HepG2 (cell line): ENCODE measurements around the gene CALML4. TPM values are rescaled to one million over a fixed set of nuclear protein-coding genes. Genes with fewer than 3 reads are reported as not detected.
A peak's percentile ranks its signal among the peaks of the same experiment; 100 is the strongest.

Experiments
- CENPT ChIP-seq: sonication (generic); formaldehyde crosslinking; IDR thresholded peaks from 2 replicates; pipeline ENCODE4 v1.8.0; 2022; ENCODE audit warnings: low read depth, mild to moderate bottlenecking, moderate library complexity, missing genetic modification reagents
- EEA1 ChIP-seq: sonication (generic); formaldehyde crosslinking; IDR thresholded peaks from 2 replicates; pipeline ENCODE4 v1.5.1; 2020; ENCODE audit warnings: mild to moderate bottlenecking, missing genetic modification reagents, borderline replicate concordance
- GATA4 ChIP-seq: sonication (generic); IDR thresholded peaks from 2 replicates; pipeline ENCODE4 v1.6.1; 2016; ENCODE audit warnings: antibody characterized with exemption, low read depth, borderline replicate concordance
- HNF4G ChIP-seq, 2 experiments: sonication (generic) in 1 of 2; formaldehyde crosslinking in 1 of 2; IDR thresholded peaks; 2 replicates each; pipeline versions ENCODE4 v1.4.0 to v1.6.1; 2011 to 2020; ENCODE audit warnings: borderline replicate concordance in 2 of 2, low read depth in 2 of 2, mild to moderate bottlenecking in 2 of 2, low read length in 1 of 2, missing genetic modification reagents in 1 of 2, moderate library complexity in 1 of 2
- IKZF1 ChIP-seq: fragments of 450-650 bp; IDR thresholded peaks from 2 replicates; pipeline ENCODE4 v1.7.1; 2016
- NAIF1 ChIP-seq: sonication (generic); formaldehyde crosslinking; IDR thresholded peaks from 2 replicates; pipeline ENCODE4 v1.5.0; 2020; ENCODE audit warnings: mild to moderate bottlenecking, missing genetic modification reagents, borderline replicate concordance
- NPAS2 ChIP-seq: sonication (generic); formaldehyde crosslinking; IDR thresholded peaks from 2 replicates; pipeline ENCODE4 v1.8.0; 2022; ENCODE audit warnings: mild to moderate bottlenecking, missing genetic modification reagents, borderline replicate concordance
- PHF21A ChIP-seq: sonication (generic); formaldehyde crosslinking; IDR thresholded peaks from 2 replicates; pipeline ENCODE4 v1.5.0; 2020; ENCODE audit warnings: mild to moderate bottlenecking, missing genetic modification reagents
- REST ChIP-seq, 2 experiments: IDR thresholded peaks; 2 replicates each; pipeline ENCODE4 v1.6.1; 2011 to 2012; ENCODE audit warnings: low read length in 2 of 2, borderline replicate concordance in 1 of 2, low read depth in 1 of 2, mild to moderate bottlenecking in 1 of 2, moderate library complexity in 1 of 2
- SATB2 ChIP-seq: sonication (generic); formaldehyde crosslinking; IDR thresholded peaks from 2 replicates; pipeline ENCODE4 v1.5.0; 2020; ENCODE audit warnings: missing genetic modification reagents
- SMAD3 ChIP-seq: sonication (generic); formaldehyde crosslinking; IDR thresholded peaks from 2 replicates; pipeline ENCODE4 v1.4.0; 2020; ENCODE audit warnings: missing genetic modification reagents
- SP140L ChIP-seq: sonication (generic); formaldehyde crosslinking; IDR thresholded peaks from 2 replicates; pipeline ENCODE4 v1.4.0; 2020; ENCODE audit warnings: missing genetic modification reagents, borderline replicate concordance
- ZNF205 ChIP-seq: IDR thresholded peaks from 2 replicates; pipeline ENCODE4 v1.6.1; 2018; ENCODE audit warnings: missing biosample characterization, missing genetic modification reagents
- ZNF382 ChIP-seq: sonication (generic); formaldehyde crosslinking; IDR thresholded peaks from 2 replicates; pipeline ENCODE4 v1.5.0; 2020; ENCODE audit warnings: missing genetic modification reagents, mild to moderate bottlenecking, borderline replicate concordance
- ZNF546 ChIP-seq: sonication (generic); formaldehyde crosslinking; conservative IDR thresholded peaks from 2 replicates; pipeline ENCODE4 v1.8.1; 2023; ENCODE audit warnings: mild to moderate bottlenecking, missing genetic modification reagents
- ZNF816 ChIP-seq: sonication (generic); formaldehyde crosslinking; IDR thresholded peaks from 2 replicates; pipeline ENCODE4 v1.8.0; 2022; ENCODE audit warnings: missing genetic modification reagents, mild to moderate bottlenecking, borderline replicate concordance
- ZSCAN20 ChIP-seq: sonication (generic); formaldehyde crosslinking; IDR thresholded peaks from 2 replicates; pipeline ENCODE4 v1.4.0; 2020; ENCODE audit warnings: missing genetic modification reagents, mild to moderate bottlenecking, borderline replicate concordance
- polyA plus RNA-seq, 8 experiments: library from polyadenylated mRNA; depleted of rRNA in 3 of 8; stranded (reverse) in 7 of 8; unstranded in 1 of 8; fragments of >200 nt; fragmentation: Illumina TruSeq in 4 of 8; extraction: Trizol in 4 of 8; gene quantifications; 2 replicates each; pipeline versions ENCODE4 v1.2.1 to v1.2.3, GENCODE V29; 2011 to 2016; ENCODE audit warnings: low read depth in 4 of 8, missing spikeins in 1 of 8, mixed read lengths in 1 of 8; ENCODE audit not compliant: insufficient read depth in 1 of 8
- total RNA-seq, 5 experiments: library from RNA; depleted of rRNA; stranded (reverse); fragments of >200 nt; fragmentation: Illumina TruSeq; extraction: Trizol; gene quantifications; 2 replicates each; pipeline ENCODE4 v1.2.3, GENCODE V29; 2016; ENCODE audit warnings: low read depth in 1 of 5
- TF ChIP-seq, protein P1 (sequence below): sonication (generic); formaldehyde crosslinking; IDR thresholded peaks from 2 replicates; pipeline ENCODE4 v1.5.0; 2020; ENCODE audit warnings: mild to moderate bottlenecking, missing genetic modification reagents
- TF ChIP-seq, protein P2 (sequence below): sonication (generic); formaldehyde crosslinking; IDR thresholded peaks from 2 replicates; pipeline ENCODE4 v1.5.0; 2020; ENCODE audit warnings: missing genetic modification reagents, mild to moderate bottlenecking, borderline replicate concordance

Gene CALML4
- total and polyA plus RNA-seq, 2 of the 13 experiments (the other 11 are each of a cell fraction or from before 2014, with no cell fraction given) = 3.6 to 8.7 TPM

DNA sequence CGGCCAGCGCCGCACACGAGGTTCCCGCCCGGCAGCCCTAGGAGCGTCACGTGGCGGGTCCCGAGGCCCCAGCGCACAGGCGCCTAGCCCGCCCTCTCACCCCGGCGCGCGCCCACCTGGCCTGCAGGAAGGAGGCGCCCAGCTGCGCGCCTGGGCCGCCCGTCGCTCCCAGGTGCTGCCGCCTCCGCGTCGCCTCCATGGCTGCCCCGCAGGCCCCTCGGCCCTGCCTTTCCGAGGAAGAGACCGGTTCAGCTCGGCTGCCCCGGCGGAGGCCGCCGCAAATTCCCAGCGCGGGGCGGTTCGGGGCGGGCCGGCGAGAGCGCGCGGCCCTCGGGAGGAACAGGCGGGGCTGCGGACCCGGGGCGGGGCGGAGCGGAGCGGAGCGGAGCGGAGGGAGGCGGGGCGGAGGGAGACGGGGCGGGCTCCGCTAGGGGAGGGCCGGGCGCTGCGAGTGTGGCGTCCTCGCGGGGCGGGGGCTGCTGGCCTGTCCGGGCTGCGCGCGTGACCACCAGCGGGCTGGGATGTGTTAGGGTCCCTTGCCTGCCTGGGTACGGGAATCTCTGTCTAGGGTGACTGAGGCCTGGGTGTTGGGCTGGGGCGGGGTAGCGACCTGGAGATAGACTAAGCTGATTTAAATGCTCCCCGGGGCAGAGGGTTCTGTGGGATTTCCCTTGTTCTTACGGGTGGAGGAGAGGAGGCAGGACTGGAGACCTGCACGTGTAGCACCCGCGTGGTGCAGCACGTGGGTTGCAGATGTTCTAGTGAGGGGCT lies 24.4 kb upstream of the CALML4 start, which contains the start of gene CLN6 (continued):
- TF ChIP-seq SP140L (CRISPR knock-in tag) (no peak), REST (IDR thresholded peaks at IDR 0.05; ENCODE audit: borderline replicate concordance in 1 of 2, low read depth in 1 of 2, low read length in 2 of 2) (no peak), NAIF1 (CRISPR knock-in tag) (no peak), ZNF382 (CRISPR knock-in tag) (no peak), EEA1 (CRISPR knock-in tag) (no peak), ZNF205 (CRISPR knock-in tag) (0 out of 2 replicates have a peak, but pooled peaks have one; percentile 47), IKZF1 (no peak), ZSCAN20 (CRISPR knock-in tag) (no peak; the same call in 1 of the 2 replicates), CENPT (CRISPR knock-in tag) (0 out of 2 replicates have a peak, but pooled peaks have one; percentile 80), NPAS2 (CRISPR knock-in tag) (no peak), ZNF546 (CRISPR knock-in tag) (peak; percentile 88; the same call in 1 of the 2 replicates), ZNF816 (CRISPR knock-in tag) (peak; percentile 7; the same call in 1 of the 2 replicates), SATB2 (CRISPR knock-in tag) (peak; percentile 85; the same call in 1 of the 2 replicates), PHF21A (CRISPR knock-in tag) (peak; percentile 60; the same call in 1 of the 2 replicates), GATA4 (no peak; the same call in 1 of the 2 replicates), HNF4G (IDR thresholded peaks at IDR 0.05; ENCODE audit: borderline replicate concordance, low read depth, low read length) (no peak; the same call in 1 of the 2 replicates), HNF4G (CRISPR knock-in tag; IDR thresholded peaks at IDR 0.05; ENCODE audit: borderline replicate concordance, low read depth) (peak; percentile 43; the same call in 1 of the 2 replicates), SMAD3 (no peak)
- TF ChIP-seq, protein P1, sequence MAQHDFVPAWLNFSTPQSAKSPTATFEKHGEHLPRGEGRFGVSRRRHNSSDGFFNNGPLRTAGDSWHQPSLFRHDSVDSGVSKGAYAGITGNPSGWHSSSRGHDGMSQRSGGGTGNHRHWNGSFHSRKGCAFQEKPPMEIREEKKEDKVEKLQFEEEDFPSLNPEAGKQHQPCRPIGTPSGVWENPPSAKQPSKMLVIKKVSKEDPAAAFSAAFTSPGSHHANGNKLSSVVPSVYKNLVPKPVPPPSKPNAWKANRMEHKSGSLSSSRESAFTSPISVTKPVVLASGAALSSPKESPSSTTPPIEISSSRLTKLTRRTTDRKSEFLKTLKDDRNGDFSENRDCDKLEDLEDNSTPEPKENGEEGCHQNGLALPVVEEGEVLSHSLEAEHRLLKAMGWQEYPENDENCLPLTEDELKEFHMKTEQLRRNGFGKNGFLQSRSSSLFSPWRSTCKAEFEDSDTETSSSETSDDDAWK = no peak
- TF ChIP-seq, protein P2, sequence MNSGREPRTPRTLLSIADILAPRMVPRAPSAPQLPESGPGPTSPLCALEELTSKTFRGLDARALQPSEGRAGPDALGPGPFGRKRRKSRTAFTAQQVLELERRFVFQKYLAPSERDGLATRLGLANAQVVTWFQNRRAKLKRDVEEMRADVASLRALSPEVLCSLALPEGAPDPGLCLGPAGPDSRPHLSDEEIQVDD (CRISPR knock-in tag) = peak; percentile 96; the same call in 1 of the 2 replicates
